ENCODE measurements around the gene USP11. TPM values are rescaled to one million over a fixed set of nuclear protein-coding genes. Genes with fewer than 3 reads are reported as not detected.

The USP11 gene
- total RNA-seq, 1 experiment from 2014 or later: 153 TPM

GRCh38 chrX:47235691-47236103 lies 2.9 kb downstream of the USP11 start:
- H3K79me2 ChIP-seq (ENCODE audit: insufficient read depth, low read length): peaks cover 15% of the 10 kb centered on the region; the same call in 1 of the 2 replicates
- Mint-ChIP-seq H3K4me1 (peaks cover 5 to 24% of the 10 kb centered on the region in 2 experiments), H3K36me3 (ENCODE audit: insufficient read depth in 1 of 3, low read depth in 3 of 3) (peaks cover 12 to 20% (median 18%) of the 10 kb centered on the region in 3 experiments; a peak in 6 of 7 replicates), H3K4me3 (peak overlapping the region; percentile 5 to 41; a peak in 2 of 5 replicates), H3K9me3 (no peaks in the 10 kb centered on the region; a peak in 1 of 5 replicates), H3K27ac (peak overlapping the region in 1 of 3 experiments; percentile 40; a peak in 2 of 7 replicates), H3K27me3 (ENCODE audit: low read depth) (peaks cover 3% of the 10 kb centered on the region; the same call in 1 of the 2 replicates)
- H3T11ph ChIP-seq (ENCODE audit: low read length): no peak overlapping the region
- no peak overlapping the region for H2BK120ac ChIP-seq (ENCODE audit: low read depth, low read length, poor library complexity, severe bottlenecking)
- H3K23ac ChIP-seq (ENCODE audit: insufficient read length, low read depth, low read length): no peak overlapping the region
- no peak overlapping the region for H2AK5ac ChIP-seq (ENCODE audit: insufficient read length, low read length)
- no peak overlapping the region for H4K8ac ChIP-seq (replicated peaks; ENCODE audit: insufficient read length, low read depth, low read length)
- H3K4me2 ChIP-seq (ENCODE audit: insufficient read depth, insufficient read length, low read length): no peak overlapping the region
- no peak overlapping the region for H2BK20ac ChIP-seq (ENCODE audit: low read depth, low read length, poor library complexity, severe bottlenecking)
- no peak overlapping the region for H3K18ac ChIP-seq (ENCODE audit: insufficient read length, low read depth, low read length)
- H3K27me3 ChIP-seq (ENCODE audit: insufficient read depth, low read length): no peaks in the 10 kb centered on the region
- no peak overlapping the region for H3K9ac ChIP-seq (ENCODE audit: extremely low read depth, insufficient read length, low read length)
- 0 out of 2 replicates have a peak, but pooled peaks cover 2% of the 10 kb centered on the region for H3K4me1 ChIP-seq (ENCODE audit: insufficient read depth, low read length)
- no peak overlapping the region for H4K5ac ChIP-seq (ENCODE audit: insufficient read length, low read depth, low read length)
- no peak overlapping the region for H3K56ac ChIP-seq (ENCODE audit: insufficient read length, low read depth, low read length)
- no peak overlapping the region for H3K14ac ChIP-seq (ENCODE audit: insufficient read depth, low read length)
- H2BK12ac ChIP-seq (ENCODE audit: insufficient read length, low read depth, low read length): no peak overlapping the region
- H2AFZ ChIP-seq (ENCODE audit: low read length): no peak overlapping the region
- H3K9me3 ChIP-seq (ENCODE audit: control insufficient read depth, low read depth, low read length): no peaks in the 10 kb centered on the region
- H2BK15ac ChIP-seq (ENCODE audit: low read depth, low read length): no peak overlapping the region
- H3K79me1 ChIP-seq (ENCODE audit: insufficient read depth, low read depth, low read length, poor library complexity, severe bottlenecking): peaks cover 2% of the 10 kb centered on the region
- H4K91ac ChIP-seq (ENCODE audit: insufficient read length, low read depth, low read length): no peak overlapping the region
- no peak overlapping the region for H3K27ac ChIP-seq (ENCODE audit: insufficient read length, low read depth, low read length)
- no peak for DNase-seq
- peaks cover 5% of the 10 kb centered on the region for H3K23me2 ChIP-seq (ENCODE audit: insufficient read length, low read depth, low read length, poor library complexity, severe bottlenecking)
- H4K20me1 ChIP-seq (ENCODE audit: control insufficient read depth, insufficient read depth, insufficient read length): no peaks in the 10 kb centered on the region
- H3K4ac ChIP-seq (ENCODE audit: low read depth, low read length): no peak overlapping the region
- no peak overlapping the region for H2BK5ac ChIP-seq (ENCODE audit: insufficient read length, low read length)
- WGBS (ENCODE audit: extremely low coverage, insufficient read length, low lambda C conversion rate): no CpG with 5 or more reads among the region's 4 CpGs
- TF ChIP-seq, protein P1, sequence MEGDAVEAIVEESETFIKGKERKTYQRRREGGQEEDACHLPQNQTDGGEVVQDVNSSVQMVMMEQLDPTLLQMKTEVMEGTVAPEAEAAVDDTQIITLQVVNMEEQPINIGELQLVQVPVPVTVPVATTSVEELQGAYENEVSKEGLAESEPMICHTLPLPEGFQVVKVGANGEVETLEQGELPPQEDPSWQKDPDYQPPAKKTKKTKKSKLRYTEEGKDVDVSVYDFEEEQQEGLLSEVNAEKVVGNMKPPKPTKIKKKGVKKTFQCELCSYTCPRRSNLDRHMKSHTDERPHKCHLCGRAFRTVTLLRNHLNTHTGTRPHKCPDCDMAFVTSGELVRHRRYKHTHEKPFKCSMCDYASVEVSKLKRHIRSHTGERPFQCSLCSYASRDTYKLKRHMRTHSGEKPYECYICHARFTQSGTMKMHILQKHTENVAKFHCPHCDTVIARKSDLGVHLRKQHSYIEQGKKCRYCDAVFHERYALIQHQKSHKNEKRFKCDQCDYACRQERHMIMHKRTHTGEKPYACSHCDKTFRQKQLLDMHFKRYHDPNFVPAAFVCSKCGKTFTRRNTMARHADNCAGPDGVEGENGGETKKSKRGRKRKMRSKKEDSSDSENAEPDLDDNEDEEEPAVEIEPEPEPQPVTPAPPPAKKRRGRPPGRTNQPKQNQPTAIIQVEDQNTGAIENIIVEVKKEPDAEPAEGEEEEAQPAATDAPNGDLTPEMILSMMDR (conservative IDR thresholded peaks at IDR 0.05): no peak
